RCC 7860 (cell line): ENCODE data around the gene L3MBTL1.

Experiments used
- DNase-seq: peaks from one replicate; pipeline ENCODE4 v3.0.0-alpha.2; 2015; ENCODE audit warnings: low spot score
- FAIRE-seq: peaks from 2 replicates; lab custom pipeline; 2012; peaks lifted over from hg19 to GRCh38; lab: Jason Lieb, UNC

L3MBTL1 gene

DNA sequence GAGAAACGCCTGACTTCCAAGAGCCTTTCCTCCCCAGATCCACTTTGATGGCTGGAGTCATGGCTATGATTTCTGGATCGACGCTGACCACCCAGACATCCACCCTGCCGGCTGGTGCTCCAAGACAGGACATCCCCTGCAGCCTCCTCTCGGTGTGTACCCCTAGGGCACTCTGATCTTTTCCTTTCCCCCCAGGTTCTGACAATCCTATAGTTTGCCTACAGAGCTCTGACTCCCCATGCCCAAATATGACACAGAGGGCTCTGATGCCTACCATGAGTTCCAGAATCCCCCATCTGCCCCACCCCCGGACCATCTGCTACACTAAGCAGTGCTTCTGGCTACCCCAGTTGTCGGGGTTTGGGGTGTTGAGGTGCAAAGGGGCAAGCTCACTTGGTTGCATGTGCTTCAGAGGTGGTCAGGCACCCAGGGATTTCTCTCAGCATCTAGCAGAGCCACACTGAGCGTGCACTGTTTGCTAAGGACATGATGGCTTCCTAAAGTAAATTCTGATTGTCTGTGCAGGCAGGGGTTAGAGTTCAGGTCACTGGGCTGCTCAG lies 27.4 kb downstream of the L3MBTL1 start:
- DNase-seq (no peak), FAIRE-seq (no peak)

- no peak for DNase-seq
- no peak for FAIRE-seq
Measured at GRCh38 chr20:43535370-43536004, 28.0 kb downstream of the L3MBTL1 start.

DNA sequence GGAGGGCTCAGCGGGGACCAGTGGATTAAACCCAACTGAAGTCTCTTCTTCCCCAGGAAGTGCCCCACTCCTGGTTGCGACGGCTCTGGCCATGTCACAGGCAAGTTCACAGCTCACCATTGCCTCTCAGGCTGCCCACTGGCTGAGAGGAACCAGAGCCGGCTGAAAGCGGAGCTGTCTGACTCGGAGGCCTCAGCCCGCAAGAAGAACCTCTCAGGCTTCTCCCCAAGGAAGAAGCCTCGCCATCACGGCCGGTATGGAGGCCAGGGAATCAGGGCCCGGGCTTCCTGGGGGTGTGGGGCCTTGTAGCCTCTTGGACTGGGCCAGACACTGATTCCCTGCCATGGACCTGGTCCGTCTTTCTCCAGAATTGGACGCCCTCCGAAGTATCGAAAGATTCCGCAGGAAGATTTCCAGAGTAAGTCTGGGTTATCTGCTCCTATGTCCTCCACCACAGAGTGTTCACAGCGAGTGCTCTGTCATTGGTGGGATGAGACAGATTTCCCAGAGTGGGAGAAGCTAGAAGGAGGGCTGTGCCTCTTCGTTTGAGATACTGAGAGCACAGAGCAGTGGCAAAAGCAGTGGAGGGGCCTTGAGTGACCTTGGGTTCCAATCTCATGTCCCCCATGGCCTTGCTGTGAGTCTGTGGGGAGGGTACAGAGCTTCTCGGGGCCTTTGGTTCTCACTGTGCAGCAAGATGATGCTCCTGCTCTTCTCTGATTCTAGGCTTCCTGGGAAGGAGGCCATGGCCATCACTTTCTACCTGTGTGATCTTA lies 28.7 kb downstream of the L3MBTL1 start:
- FAIRE-seq (no peak), DNase-seq (no peak)

DNA sequence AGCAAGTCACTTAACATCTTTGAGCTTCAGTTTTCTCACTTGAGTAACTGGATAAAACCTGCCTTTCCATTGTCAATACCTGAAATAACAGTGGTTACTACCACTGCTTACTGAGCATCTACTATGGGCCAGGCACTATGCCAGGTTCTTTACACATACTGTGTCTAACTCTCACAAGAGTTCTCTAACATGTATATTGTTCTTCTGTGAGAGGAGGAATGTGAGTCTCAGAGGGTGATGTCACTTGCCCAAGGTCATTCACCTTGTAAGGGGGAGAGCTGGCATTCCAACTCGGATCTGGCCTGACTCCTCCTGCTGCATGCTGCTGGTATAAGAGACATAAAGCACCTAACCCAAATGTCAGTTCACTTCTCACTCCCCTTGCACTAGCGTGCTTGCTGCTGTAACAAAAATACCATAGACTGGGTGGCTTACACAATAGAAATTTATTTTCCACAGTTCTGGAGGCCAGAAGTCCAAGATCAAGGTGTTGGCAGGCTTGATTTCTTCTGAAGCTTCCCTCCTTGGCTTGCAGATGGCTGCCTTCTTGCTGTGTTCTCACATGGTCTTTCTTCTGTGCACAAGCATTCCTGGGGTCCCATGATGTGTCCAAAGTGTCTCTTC lies 29.4 kb downstream of the L3MBTL1 start:
- FAIRE-seq (no peak), DNase-seq (no peak)

- peak; percentile 43 for DNase-seq
- FAIRE-seq, result no peak
Measured at GRCh38 chr20:43537921-43538877, 30.7 kb downstream of the L3MBTL1 start.

GRCh38 chr20:43538878-43539700 lies 31.6 kb downstream of the L3MBTL1 start:
- no peak for DNase-seq
- FAIRE-seq, result no peak

- no peak for DNase-seq
- no peak for FAIRE-seq
Measured at GRCh38 chr20:43539975-43540672, 32.6 kb downstream of the L3MBTL1 start.

DNA sequence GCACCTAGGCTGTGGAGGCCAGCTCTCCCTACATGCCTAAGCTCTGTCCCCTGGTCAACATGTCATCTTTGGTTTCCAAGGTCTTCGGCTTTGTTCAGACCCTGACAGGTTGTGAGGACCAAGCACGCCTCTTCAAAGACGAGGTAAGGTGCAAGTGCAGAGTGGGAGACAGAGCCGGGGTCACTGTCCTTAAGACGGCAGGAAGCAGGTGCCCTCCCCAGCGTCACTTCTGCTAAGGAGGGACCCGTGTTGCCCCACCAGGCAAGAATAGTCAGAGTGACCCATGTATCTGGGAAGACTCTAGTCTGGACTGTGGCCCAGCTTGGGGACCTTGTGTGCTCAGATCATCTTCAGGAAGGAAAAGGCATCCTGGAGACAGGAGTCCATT lies 33.2 kb downstream of the L3MBTL1 start:
- FAIRE-seq (no peak), DNase-seq (no peak)

- FAIRE-seq (no peak), DNase-seq (no peak)
Measured at GRCh38 chr20:43541214-43541613, 33.7 kb downstream of the L3MBTL1 start.

DNA sequence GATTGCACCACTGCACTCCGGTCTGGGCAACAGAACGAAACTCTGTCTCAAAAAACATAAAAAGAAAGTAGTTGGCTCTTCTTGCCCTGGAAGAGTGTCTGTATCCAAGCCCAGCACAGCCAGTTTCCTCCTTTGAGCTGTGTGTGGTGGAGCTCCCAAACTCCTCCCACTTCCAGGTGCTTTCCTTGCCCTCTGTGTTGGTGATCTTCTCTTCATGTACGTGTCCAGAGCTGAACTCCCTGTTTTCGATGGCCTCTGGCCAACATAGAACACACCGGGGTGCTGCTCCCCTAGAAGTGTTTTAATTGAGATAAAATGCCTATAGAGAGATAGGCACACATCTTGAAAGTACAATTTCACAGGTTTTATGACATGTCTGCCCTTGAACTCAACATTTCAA lies 34.7 kb downstream of the L3MBTL1 start:
- FAIRE-seq (no peak), DNase-seq (no peak)

DNA sequence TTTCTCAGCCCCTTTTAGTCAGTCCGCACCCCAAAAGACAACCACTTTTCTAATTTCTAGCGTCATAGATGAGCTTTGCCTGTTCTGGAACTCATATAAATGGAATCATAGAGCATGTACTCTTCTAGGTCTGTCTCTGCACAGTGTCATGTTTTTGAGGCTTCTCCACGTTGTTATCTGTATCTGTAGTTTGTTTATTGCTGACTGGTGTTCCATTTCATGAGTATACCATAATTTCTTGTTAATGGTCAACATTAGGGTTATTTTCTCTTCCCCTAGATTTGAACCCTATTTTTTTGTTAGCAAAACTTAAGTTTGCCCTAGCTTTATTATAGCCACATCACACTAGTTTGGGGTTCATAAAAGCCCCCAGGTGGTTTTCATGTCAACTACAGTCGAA lies 35.2 kb downstream of the L3MBTL1 start:
- DNase-seq, result no peak
- no peak for FAIRE-seq

GRCh38 chr20:43543138-43543537 lies 35.6 kb downstream of the L3MBTL1 start:
- DNase-seq (no peak), FAIRE-seq (no peak)

- FAIRE-seq (no peak), DNase-seq (no peak)
Measured at GRCh38 chr20:43544501-43544900, 37.0 kb downstream of the L3MBTL1 start.

DNA sequence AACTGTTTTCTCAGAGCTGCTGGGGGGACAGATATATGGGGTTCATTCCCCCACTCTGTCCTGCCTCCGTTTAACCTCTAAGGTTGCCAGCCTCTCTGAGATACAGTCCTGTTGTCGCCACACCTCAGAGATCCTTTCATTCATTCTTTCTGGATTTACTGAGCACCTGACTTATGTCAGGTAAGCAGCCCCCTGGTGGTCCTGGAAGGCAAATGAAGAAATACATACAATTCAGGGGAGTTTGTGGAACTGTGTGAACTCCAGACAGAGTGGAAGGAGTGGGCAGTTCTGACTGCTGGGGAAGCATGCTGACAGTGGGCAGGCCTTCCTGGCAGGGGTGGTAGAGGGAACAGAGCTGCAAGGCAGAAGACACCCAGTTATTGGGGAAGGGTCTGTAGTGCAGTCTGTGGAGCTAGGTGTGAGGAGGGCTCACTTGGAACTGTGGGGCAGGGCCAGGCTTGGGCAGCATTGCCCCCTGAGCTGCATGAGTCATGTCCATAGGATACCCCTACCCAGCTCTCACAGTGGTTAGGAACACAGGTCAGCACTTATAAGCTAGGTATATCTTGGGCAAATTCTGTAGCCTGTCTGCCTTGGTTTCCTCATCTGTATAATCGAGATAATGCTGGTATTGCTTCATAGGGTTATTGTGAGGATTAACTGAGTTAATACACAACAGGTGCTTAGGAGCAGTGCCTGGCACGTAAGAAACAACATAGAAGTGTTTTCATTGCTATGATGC lies 38.5 kb downstream of the L3MBTL1 start:
- FAIRE-seq (no peak), DNase-seq (no peak)

DNA sequence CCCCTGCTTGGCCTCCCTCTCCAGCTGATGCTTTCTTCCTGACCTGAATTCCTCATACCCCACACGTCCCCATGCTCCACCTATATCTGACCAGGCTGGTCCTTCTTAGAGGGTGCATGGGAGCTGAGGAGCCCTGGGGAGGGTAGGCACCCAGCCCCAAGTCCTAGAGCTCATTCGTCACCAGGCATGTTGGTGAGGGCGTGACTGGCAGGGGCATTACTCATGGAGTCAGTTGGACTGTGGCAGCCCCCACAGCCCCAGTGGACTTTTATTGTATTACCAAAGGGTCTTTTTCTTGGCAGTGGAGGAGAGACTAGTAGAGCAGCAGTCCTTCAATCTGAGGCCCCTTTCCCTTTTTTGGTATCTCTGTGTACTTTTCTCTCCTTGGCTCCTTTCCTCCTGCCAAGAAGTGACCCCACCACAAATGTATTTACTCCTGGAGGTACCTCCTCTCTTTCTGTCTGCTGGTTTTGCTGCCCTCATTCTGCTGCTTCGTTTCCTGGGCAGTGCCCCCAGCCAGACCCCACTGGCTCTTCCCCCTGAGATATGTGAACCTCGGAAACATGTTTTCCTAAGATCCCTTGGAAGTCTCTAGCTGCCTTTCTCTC lies 40.9 kb downstream of the L3MBTL1 start:
- FAIRE-seq (no peak), DNase-seq (no peak)

- no peak for DNase-seq
- no peak for FAIRE-seq
Measured at GRCh38 chr20:43549416-43550065, 42.0 kb downstream of the L3MBTL1 start.

DNA sequence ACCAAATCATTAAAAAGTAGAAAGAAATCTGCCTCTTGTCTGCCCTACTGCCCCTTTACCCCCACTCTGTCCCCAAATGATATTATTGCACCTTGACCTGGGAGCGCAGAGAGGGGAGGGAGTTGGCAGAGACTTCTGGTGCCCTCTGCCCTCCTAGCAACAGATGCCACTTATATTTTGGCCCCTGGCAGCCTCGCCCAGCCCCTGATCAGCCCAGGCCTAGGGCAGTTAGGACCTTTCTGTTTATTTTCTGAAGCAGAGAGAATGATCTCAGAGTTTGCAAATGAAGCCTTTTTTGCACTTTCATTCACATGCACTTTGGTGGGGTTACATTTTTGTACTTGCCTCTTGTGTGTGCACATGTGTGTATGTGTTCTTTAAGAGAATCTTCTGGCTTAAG lies 43.0 kb downstream of the L3MBTL1 start:
- no peak for FAIRE-seq
- no peak for DNase-seq

- FAIRE-seq (no peak), DNase-seq (no peak)
Measured at GRCh38 chr20:43554369-43554768, 46.9 kb downstream of the L3MBTL1 start.
